ENCODE measurements around the gene LY9. TPM values are rescaled to one million over a fixed set of nuclear protein-coding genes. Genes with fewer than 3 reads are reported as not detected.

LY9 gene
- total and polyA plus RNA-seq, 8 donors, result 0.05 to 0.55 (median 0.35) TPM; not detected in 1

- no peaks in the 10 kb centered on the region for H3K27me3 ChIP-seq
- H3K36me3 ChIP-seq, result no peaks in the 10 kb centered on the region
- H3K4me1 ChIP-seq, result no peaks in the 10 kb centered on the region
- WGBS, 2 donors, result 59 to 63% methylated on average over 5 of the region's 5 CpGs
- DNase-seq (no peak), FAIRE-seq (no peak), ATAC-seq (no peak)
- H3K9me3 ChIP-seq, result no peaks in the 10 kb centered on the region
- H3K4me3 ChIP-seq, result no peak overlapping the region
- H3K27ac ChIP-seq, result no peak overlapping the region
- TF ChIP-seq CTCF (IDR thresholded peaks at IDR 0.05), result no peak
- intact Hi-C loops (cut with DNase I), result no loop called here
Measured at GRCh38 chr1:160755911-160756848, 39.8 kb upstream of the LY9 start.

- Histone ChIP-seq H3K27me3 (no peaks in the 10 kb centered on the region), H3K9me3 (no peaks in the 10 kb centered on the region), H3K36me3 (no peaks in the 10 kb centered on the region), H3K27ac (no peak overlapping the region), H3K4me1 (no peaks in the 10 kb centered on the region), H3K4me3 (no peak overlapping the region)
- no peak for TF ChIP-seq CTCF (IDR thresholded peaks at IDR 0.05)
- ATAC-seq, result no peak
- intact Hi-C loops (cut with DNase I), result no loop called here
- FAIRE-seq, result no peak
- 83 to 91% methylated on average over 2 of the region's 2 CpGs for WGBS, 2 donors
- DNase-seq, result no peak
Measured at GRCh38 chr1:160756849-160757201, 39.1 kb upstream of the LY9 start.

GRCh38 chr1:160758521-160758920, 37.5 kb upstream of the LY9 start:
- DNase-seq, result no peak
- Histone ChIP-seq H3K4me1 (no peaks in the 10 kb centered on the region), H3K27me3 (no peaks in the 10 kb centered on the region), H3K4me3 (no peak overlapping the region), H3K27ac (no peak overlapping the region), H3K9me3 (no peaks in the 10 kb centered on the region), H3K36me3 (no peaks in the 10 kb centered on the region)
- intact Hi-C loops (cut with DNase I), result no loop called here
- WGBS, 2 donors, result 95 to 96% methylated on average over 2 of the region's 2 CpGs
- TF ChIP-seq CTCF (IDR thresholded peaks at IDR 0.05), result no peak
- ATAC-seq, result no peak
- FAIRE-seq, result no peak

- DNase-seq, result no peak
- no peaks in the 10 kb centered on the region for H3K27me3 ChIP-seq
- no peak overlapping the region for H3K4me3 ChIP-seq
- intact Hi-C loops (cut with DNase I), result no loop called here
- ATAC-seq, result no peak
- no peaks in the 10 kb centered on the region for H3K4me1 ChIP-seq
- H3K9me3 ChIP-seq, result no peaks in the 10 kb centered on the region
- H3K36me3 ChIP-seq, result no peaks in the 10 kb centered on the region
- TF ChIP-seq CTCF (IDR thresholded peaks at IDR 0.05), result no peak
- H3K27ac ChIP-seq, result no peak overlapping the region
- FAIRE-seq, result no peak
Measured at GRCh38 chr1:160759740-160760139, 36.2 kb upstream of the LY9 start.

GRCh38 chr1:160761046-160761445, 34.9 kb upstream of the LY9 start:
- Histone ChIP-seq H3K9me3 (no peaks in the 10 kb centered on the region), H3K4me3 (no peak overlapping the region), H3K36me3 (no peaks in the 10 kb centered on the region), H3K4me1 (no peaks in the 10 kb centered on the region), H3K27me3 (no peaks in the 10 kb centered on the region), H3K27ac (no peak overlapping the region)
- no peak for DNase-seq
- FAIRE-seq, result no peak
- no peak for TF ChIP-seq CTCF (IDR thresholded peaks at IDR 0.05)
- ATAC-seq, result no peak
- intact Hi-C loops (cut with DNase I), result no loop called here
- WGBS, 2 donors, result 90 to 93% methylated on average over 4 of the region's 4 CpGs

All from pancreas (tissue), 10 donors.